Parathyroid adenoma (tissue), 2 donors: ENCODE measurements around the gene SPATS2L.

ENCODE experiments used
- H2AFZ ChIP-seq: fragments of 300-600 bp; sonication (generic); one replicate; pipeline ENCODE4 v1.7.0; 2017; ENCODE audit warnings: antibody characterized with exemption, mild to moderate bottlenecking
- H3K27ac ChIP-seq: fragments of 300-600 bp; sonication (generic); one replicate; pipeline ENCODE4 v1.7.0; 2017
- H3K27me3 ChIP-seq: fragments of 300-600 bp; sonication (generic); one replicate; pipeline ENCODE4 v1.7.0; 2017; ENCODE audit warnings: low read length; ENCODE audit not compliant: control insufficient read depth, insufficient read depth
- H3K36me3 ChIP-seq: fragments of 300-600 bp; sonication (generic); one replicate; pipeline ENCODE4 v1.7.0; 2017; ENCODE audit warnings: low read length; ENCODE audit not compliant: control insufficient read depth, insufficient read depth
- H3K4me1 ChIP-seq: fragments of 300-600 bp; sonication (generic); one replicate; pipeline ENCODE4 v1.7.0; 2017; ENCODE audit warnings: control low read depth
- H3K4me2 ChIP-seq: fragments of 300-600 bp; sonication (generic); one replicate; pipeline ENCODE4 v1.7.0; 2017; ENCODE audit warnings: low read length
- H3K4me3 ChIP-seq: fragments of 300-600 bp; sonication (generic); one replicate; pipeline ENCODE4 v1.7.0; 2017; ENCODE audit warnings: low read depth, low read length
- H3K79me2 ChIP-seq: fragments of 300-600 bp; sonication (generic); one replicate; pipeline ENCODE4 v1.7.0; 2017; ENCODE audit warnings: control low read depth
- H3K9ac ChIP-seq: fragments of 300-600 bp; sonication (generic); one replicate; pipeline ENCODE4 v1.7.0; 2017; ENCODE audit warnings: mild to moderate bottlenecking
- H3K9me3 ChIP-seq: fragments of 300-600 bp; sonication (generic); one replicate; pipeline ENCODE4 v1.7.0; 2017; ENCODE audit warnings: low read length; ENCODE audit not compliant: control insufficient read depth
- TF ChIP-seq, protein P1 (sequence below): fragments of 300-600 bp; sonication (generic); IDR thresholded peaks from one replicate; pipeline ENCODE4 v1.7.0; 2017; ENCODE audit warnings: antibody characterized with exemption, mild to moderate bottlenecking
- donor health status: primary hyperparathyroidism.

SPATS2L gene

DNA sequence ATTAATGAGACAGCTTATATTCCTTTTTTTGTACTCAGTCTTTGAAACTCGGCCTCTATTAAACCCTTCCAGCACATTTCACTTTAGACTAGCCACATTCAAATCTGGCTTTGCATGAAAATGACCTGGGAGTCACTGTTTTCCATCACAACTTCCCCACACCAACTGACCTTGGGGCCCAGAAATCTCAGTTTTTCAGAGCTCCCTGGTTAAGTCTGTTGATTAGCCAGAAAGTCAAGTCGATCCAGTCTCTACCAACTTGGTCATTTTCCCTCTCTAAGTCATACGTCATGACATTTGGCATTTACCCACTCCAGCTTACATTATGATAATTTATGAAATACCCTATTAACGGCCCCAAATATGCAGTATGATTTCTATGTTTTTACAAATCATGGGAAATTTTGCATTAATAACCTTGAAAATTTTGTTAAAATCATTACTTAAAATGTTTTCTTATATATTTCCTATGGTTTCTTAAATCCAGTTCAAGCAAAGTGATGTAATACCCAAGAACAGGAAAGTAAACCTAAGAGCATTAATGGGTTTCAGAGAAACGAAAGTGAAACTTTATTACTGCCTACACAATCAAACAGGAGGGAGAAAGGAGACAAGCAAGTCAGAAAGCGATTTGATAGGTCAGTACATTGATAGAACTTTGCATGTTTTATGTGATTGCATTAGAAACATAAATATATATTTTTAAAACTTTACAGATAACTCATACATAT lies 77.1 kb downstream of the SPATS2L start:
- Histone ChIP-seq H3K4me3 (no peak overlapping the region), H3K27me3 (no peaks in the 10 kb centered on the region), H3K9me3 (no peaks in the 10 kb centered on the region), H3K79me2 (peaks cover 16% of the 10 kb centered on the region), H3K9ac (no peak overlapping the region), H3K27ac (peak overlapping the region; percentile 1), H3K4me2 (no peak overlapping the region), H2AFZ (no peak overlapping the region), H3K36me3 (no peaks in the 10 kb centered on the region), H3K4me1 (peaks cover 16% of the 10 kb centered on the region)
- TF ChIP-seq, protein P1, sequence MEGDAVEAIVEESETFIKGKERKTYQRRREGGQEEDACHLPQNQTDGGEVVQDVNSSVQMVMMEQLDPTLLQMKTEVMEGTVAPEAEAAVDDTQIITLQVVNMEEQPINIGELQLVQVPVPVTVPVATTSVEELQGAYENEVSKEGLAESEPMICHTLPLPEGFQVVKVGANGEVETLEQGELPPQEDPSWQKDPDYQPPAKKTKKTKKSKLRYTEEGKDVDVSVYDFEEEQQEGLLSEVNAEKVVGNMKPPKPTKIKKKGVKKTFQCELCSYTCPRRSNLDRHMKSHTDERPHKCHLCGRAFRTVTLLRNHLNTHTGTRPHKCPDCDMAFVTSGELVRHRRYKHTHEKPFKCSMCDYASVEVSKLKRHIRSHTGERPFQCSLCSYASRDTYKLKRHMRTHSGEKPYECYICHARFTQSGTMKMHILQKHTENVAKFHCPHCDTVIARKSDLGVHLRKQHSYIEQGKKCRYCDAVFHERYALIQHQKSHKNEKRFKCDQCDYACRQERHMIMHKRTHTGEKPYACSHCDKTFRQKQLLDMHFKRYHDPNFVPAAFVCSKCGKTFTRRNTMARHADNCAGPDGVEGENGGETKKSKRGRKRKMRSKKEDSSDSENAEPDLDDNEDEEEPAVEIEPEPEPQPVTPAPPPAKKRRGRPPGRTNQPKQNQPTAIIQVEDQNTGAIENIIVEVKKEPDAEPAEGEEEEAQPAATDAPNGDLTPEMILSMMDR, result no peak

- no peak overlapping the region for H3K4me2 ChIP-seq
- H3K79me2 ChIP-seq, result peaks cover 14% of the 10 kb centered on the region
- H3K4me3 ChIP-seq, result no peak overlapping the region
- no peak overlapping the region for H3K27ac ChIP-seq
- TF ChIP-seq, protein P1, result no peak
- H2AFZ ChIP-seq, result no peak overlapping the region
- no peaks in the 10 kb centered on the region for H3K36me3 ChIP-seq
- H3K9me3 ChIP-seq, result no peaks in the 10 kb centered on the region
- H3K9ac ChIP-seq, result no peak overlapping the region
- H3K27me3 ChIP-seq, result no peaks in the 10 kb centered on the region
- peaks cover 14% of the 10 kb centered on the region for H3K4me1 ChIP-seq
Measured at GRCh38 chr2:200385063-200385635, 78.7 kb downstream of the SPATS2L start.

DNA sequence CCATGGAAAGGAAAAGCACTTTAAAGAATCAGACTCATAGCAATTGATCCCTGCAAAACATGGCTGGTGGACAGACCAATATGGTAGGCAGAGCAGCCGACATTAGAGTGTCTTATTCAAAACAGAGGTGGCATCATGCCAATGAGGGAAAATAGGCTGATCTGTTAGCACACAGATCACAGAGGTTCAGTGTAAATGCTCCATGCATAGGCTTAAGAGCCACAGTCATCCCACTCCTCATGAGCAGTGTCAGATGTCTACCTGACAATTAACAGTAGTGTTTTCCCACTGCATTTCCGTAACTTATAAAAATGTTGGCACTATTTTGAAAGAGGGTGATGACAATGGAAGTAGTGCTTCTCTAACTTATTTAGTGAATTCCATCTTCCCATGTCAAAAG lies 86.7 kb downstream of the SPATS2L start:
- Histone ChIP-seq H3K36me3 (no peaks in the 10 kb centered on the region), H3K79me2 (no peaks in the 10 kb centered on the region), H3K27ac (no peak overlapping the region), H3K27me3 (no peaks in the 10 kb centered on the region), H3K4me2 (no peak overlapping the region), H2AFZ (no peak overlapping the region), H3K9me3 (no peaks in the 10 kb centered on the region), H3K9ac (no peak overlapping the region), H3K4me3 (no peak overlapping the region), H3K4me1 (no peaks in the 10 kb centered on the region)
- TF ChIP-seq, protein P1, result no peak

GRCh38 chr2:200394045-200394444 lies 87.6 kb downstream of the SPATS2L start:
- H3K27me3 ChIP-seq, result no peaks in the 10 kb centered on the region
- H3K4me3 ChIP-seq, result no peak overlapping the region
- no peaks in the 10 kb centered on the region for H3K9me3 ChIP-seq
- H3K9ac ChIP-seq, result no peak overlapping the region
- no peaks in the 10 kb centered on the region for H3K79me2 ChIP-seq
- H2AFZ ChIP-seq, result no peak overlapping the region
- no peaks in the 10 kb centered on the region for H3K4me1 ChIP-seq
- no peak overlapping the region for H3K27ac ChIP-seq
- H3K36me3 ChIP-seq, result no peaks in the 10 kb centered on the region
- TF ChIP-seq, protein P1, result no peak
- H3K4me2 ChIP-seq, result no peak overlapping the region
